Mesenchymal stem cell (in vitro differentiated cells and primary cell): ENCODE measurements around the gene ANKRD36B.
"Not testable (repeated sequence)": the region's sequence is repeated elsewhere in the genome, so short reads cannot be mapped to it uniquely, and the experiment has no call there.

Experiments used
- DNase-seq: peaks from one replicate; pipeline ENCODE4 v3.0.0-alpha.2; 2013
- H2AFZ ChIP-seq: one replicate; pipeline ENCODE4 v1.6.1; 2013; ENCODE audit warnings: low read depth, mild to moderate bottlenecking, control low read depth, inconsistent platforms, low read length, moderate library complexity
- H2AK5ac ChIP-seq: 2 replicates; pipeline ENCODE4 v1.6.1; 2013; ENCODE audit warnings: low read length, moderate library complexity, mild to moderate bottlenecking, inconsistent platforms; ENCODE audit not compliant: severe bottlenecking
- H2BK120ac ChIP-seq: one replicate; pipeline ENCODE4 v1.6.1; 2013; ENCODE audit warnings: low read depth, mild to moderate bottlenecking, inconsistent platforms, low read length, moderate library complexity
- H2BK12ac ChIP-seq, 2 experiments: one replicate each; pipeline ENCODE4 v1.6.1; 2013; ENCODE audit warnings: inconsistent platforms in 2 of 2, low read length in 2 of 2, mild to moderate bottlenecking in 2 of 2, moderate library complexity in 2 of 2, control low read depth in 1 of 2
- H2BK15ac ChIP-seq: one replicate; pipeline ENCODE4 v1.6.1; 2013; ENCODE audit warnings: mild to moderate bottlenecking, low read depth, inconsistent platforms; ENCODE audit not compliant: poor library complexity, severe bottlenecking
- H2BK5ac ChIP-seq: 2 replicates; pipeline ENCODE4 v1.6.1; 2013; ENCODE audit warnings: low read depth, mild to moderate bottlenecking, low read length, control low read depth, inconsistent platforms; ENCODE audit not compliant: poor library complexity, severe bottlenecking
- H3K14ac ChIP-seq, 2 experiments: one replicate each; pipeline ENCODE4 v1.6.1; 2013; ENCODE audit warnings: inconsistent platforms in 2 of 2, low read length in 2 of 2, control low read depth in 1 of 2, mild to moderate bottlenecking in 1 of 2, moderate library complexity in 1 of 2
- H3K18ac ChIP-seq, 2 experiments: one replicate each; pipeline ENCODE4 v1.6.1; 2013; ENCODE audit warnings: inconsistent platforms in 2 of 2, low read length in 2 of 2, control low read depth in 1 of 2, low read depth in 1 of 2, mild to moderate bottlenecking in 1 of 2
- H3K23ac ChIP-seq, 2 experiments: one replicate each; pipeline ENCODE4 v1.6.1; 2013; ENCODE audit warnings: inconsistent platforms in 2 of 2, low read length in 2 of 2, mild to moderate bottlenecking in 2 of 2, moderate library complexity in 2 of 2, control low read depth in 1 of 2
- H3K27ac ChIP-seq: 2 replicates; pipeline ENCODE4 v1.5.1; 2013; ENCODE audit warnings: mild to moderate bottlenecking, moderate library complexity, low read length, control low read depth, inconsistent platforms; ENCODE audit not compliant: poor library complexity, severe bottlenecking
- H3K27me3 ChIP-seq, 2 experiments: 2 replicates each; pipeline versions ENCODE4 v1.6.1 to v1.7.0; 2013; ENCODE audit warnings: low read length in 2 of 2, mild to moderate bottlenecking in 2 of 2, moderate library complexity in 2 of 2, control low read depth in 1 of 2, inconsistent platforms in 1 of 2; ENCODE audit not compliant: control insufficient read depth in 1 of 2, insufficient read depth in 1 of 2
- H3K36me3 ChIP-seq, 2 experiments: 2 replicates each; pipeline versions ENCODE4 v1.6.1 to v1.7.0; 2013; ENCODE audit warnings: low read length in 2 of 2, control low read depth in 1 of 2, inconsistent platforms in 1 of 2, low read depth in 1 of 2, mild to moderate bottlenecking in 1 of 2; ENCODE audit not compliant: insufficient read depth in 2 of 2, control insufficient read depth in 1 of 2
- H3K4ac ChIP-seq, 2 experiments: one replicate each; pipeline ENCODE4 v1.6.1; 2013; ENCODE audit warnings: inconsistent platforms in 2 of 2, low read length in 2 of 2, mild to moderate bottlenecking in 2 of 2, moderate library complexity in 2 of 2, control low read depth in 1 of 2, low read depth in 1 of 2
- H3K4me1 ChIP-seq: 2 replicates; pipeline ENCODE4 v1.6.1; 2013; ENCODE audit warnings: low read depth, low read length, control low read depth; ENCODE audit not compliant: control insufficient read depth, insufficient read depth
- H3K4me2 ChIP-seq: 2 replicates; pipeline ENCODE4 v1.6.1; 2013; ENCODE audit warnings: low read length, mild to moderate bottlenecking, inconsistent platforms; ENCODE audit not compliant: poor library complexity, severe bottlenecking
- H3K4me3 ChIP-seq, 2 experiments: 2 replicates each; pipeline versions ENCODE4 v1.5.1 to v1.7.0; 2013; ENCODE audit warnings: low read length in 2 of 2, mild to moderate bottlenecking in 2 of 2, control low read depth in 1 of 2, low read depth in 1 of 2; ENCODE audit not compliant: insufficient read depth in 1 of 2
- H3K79me1 ChIP-seq: replicated peaks from 2 replicates; pipeline ENCODE4 v1.6.1; 2013; ENCODE audit warnings: mild to moderate bottlenecking, control low read depth, low read length, inconsistent platforms; ENCODE audit not compliant: poor library complexity, severe bottlenecking
- H3K9ac ChIP-seq: 2 replicates; pipeline ENCODE4 v1.7.0; 2013; ENCODE audit warnings: mild to moderate bottlenecking, low read length, moderate library complexity
- H3K9me3 ChIP-seq: 2 replicates; pipeline ENCODE4 v1.7.0; 2013; ENCODE audit warnings: mild to moderate bottlenecking, low read length; ENCODE audit not compliant: control insufficient read depth
- H4K8ac ChIP-seq: one replicate; pipeline ENCODE4 v1.6.1; 2013; ENCODE audit warnings: inconsistent platforms, mild to moderate bottlenecking, low read length, moderate library complexity
- H4K91ac ChIP-seq: one replicate; pipeline ENCODE4 v1.6.1; 2013; ENCODE audit warnings: mild to moderate bottlenecking, low read length, inconsistent platforms
- WGBS: methylation state at CpG from one replicate; pipeline ENCODE4 v1.1.7; 2013; ENCODE audit warnings: mixed read lengths; 5-methylcytosine and 5-hydroxymethylcytosine counted together

ANKRD36B gene

DNA sequence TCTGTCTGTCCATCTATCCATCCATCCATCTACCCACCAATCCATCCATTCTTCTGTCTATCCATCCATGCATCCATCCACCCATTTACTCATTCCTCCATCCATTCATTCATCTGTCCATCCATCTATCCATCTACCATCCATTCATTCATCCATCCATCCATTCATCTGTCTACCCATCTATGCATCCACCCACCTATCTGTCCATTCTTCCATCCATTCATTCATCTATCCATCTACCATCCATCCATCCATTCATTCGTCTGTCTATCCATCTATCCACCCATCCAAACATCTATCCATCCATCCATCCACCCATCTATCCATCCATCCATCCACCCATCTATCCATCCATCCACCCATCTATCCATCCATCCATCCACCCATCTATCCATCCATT lies 30.8 kb upstream of the ANKRD36B start:
- H2AFZ ChIP-seq, H3K18ac ChIP-seq, H3K23ac ChIP-seq, DNase-seq, H3K27me3 ChIP-seq, H3K27ac ChIP-seq, H4K8ac ChIP-seq, H3K79me1 ChIP-seq, H4K91ac ChIP-seq, H3K14ac ChIP-seq, H2BK5ac ChIP-seq, H3K4ac ChIP-seq, H3K4me3 ChIP-seq, H2AK5ac ChIP-seq, H3K9me3 ChIP-seq, H2BK120ac ChIP-seq, H3K9ac ChIP-seq, H2BK12ac ChIP-seq, H3K4me1 ChIP-seq, H2BK15ac ChIP-seq, H3K4me2 ChIP-seq, H3K36me3 ChIP-seq: not testable (repeated sequence)
- no CpG with 5 or more reads among the region's 1 CpG for WGBS

- not testable (repeated sequence) for DNase-seq, H4K91ac ChIP-seq, H3K4me3 ChIP-seq, H3K14ac ChIP-seq, H3K4ac ChIP-seq, H3K27ac ChIP-seq, H2BK5ac ChIP-seq, H3K9me3 ChIP-seq, H3K79me1 ChIP-seq, H4K8ac ChIP-seq, H2BK120ac ChIP-seq, H3K4me2 ChIP-seq, H2AFZ ChIP-seq, H2BK12ac ChIP-seq, H3K27me3 ChIP-seq, H3K9ac ChIP-seq, H3K23ac ChIP-seq, H3K18ac ChIP-seq, H2BK15ac ChIP-seq, H2AK5ac ChIP-seq, H3K36me3 ChIP-seq, H3K4me1 ChIP-seq
- no CpG with 5 or more reads among the region's 14 CpGs for WGBS
Measured at GRCh38 chr2:97618939-97619827, 29.5 kb upstream of the ANKRD36B start.

DNA sequence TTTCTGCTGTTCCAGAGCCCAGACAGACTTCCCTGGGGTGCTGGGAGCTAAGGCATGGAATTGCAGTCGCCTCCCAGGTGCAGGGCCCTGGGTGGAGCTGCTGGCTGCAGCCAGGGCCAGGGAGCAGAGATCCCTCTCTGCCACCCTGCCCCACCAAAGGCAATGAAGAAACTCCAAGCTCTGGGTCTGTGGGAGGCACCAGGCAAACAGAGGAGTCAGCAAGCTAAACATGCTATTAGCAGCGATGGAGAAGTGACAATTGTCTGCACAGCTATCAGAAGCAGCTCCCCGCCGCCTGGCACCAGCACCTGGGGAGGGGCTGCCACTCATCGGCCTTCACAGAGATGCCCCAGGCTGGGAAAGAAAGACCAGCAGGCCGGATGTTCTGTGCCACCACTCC lies 28.2 kb upstream of the ANKRD36B start:
- no peak overlapping the region for H3K27ac ChIP-seq
- no peak overlapping the region for H3K18ac ChIP-seq
- no peak overlapping the region for H3K23ac ChIP-seq
- H2BK12ac ChIP-seq: no peak overlapping the region
- H3K14ac ChIP-seq: no peak overlapping the region
- H3K4ac ChIP-seq: no peak overlapping the region
- H3K27me3 ChIP-seq: no peaks in the 10 kb centered on the region
- no peaks in the 10 kb centered on the region for H3K79me1 ChIP-seq
- H3K9me3 ChIP-seq: no peaks in the 10 kb centered on the region
- H4K91ac ChIP-seq: no peak overlapping the region
- WGBS: no CpG with 5 or more reads among the region's 6 CpGs
- no peak overlapping the region for H2BK5ac ChIP-seq
- H3K4me1 ChIP-seq: no peaks in the 10 kb centered on the region
- H3K36me3 ChIP-seq: no peaks in the 10 kb centered on the region
- H3K9ac ChIP-seq: no peak overlapping the region
- H2AFZ ChIP-seq: no peak overlapping the region
- H3K4me3 ChIP-seq: no peak overlapping the region
- H2BK120ac ChIP-seq: no peak overlapping the region
- H4K8ac ChIP-seq: no peak overlapping the region
- no peak for DNase-seq
- no peak overlapping the region for H2BK15ac ChIP-seq
- H3K4me2 ChIP-seq: no peak overlapping the region
- H2AK5ac ChIP-seq: no peak overlapping the region

DNA sequence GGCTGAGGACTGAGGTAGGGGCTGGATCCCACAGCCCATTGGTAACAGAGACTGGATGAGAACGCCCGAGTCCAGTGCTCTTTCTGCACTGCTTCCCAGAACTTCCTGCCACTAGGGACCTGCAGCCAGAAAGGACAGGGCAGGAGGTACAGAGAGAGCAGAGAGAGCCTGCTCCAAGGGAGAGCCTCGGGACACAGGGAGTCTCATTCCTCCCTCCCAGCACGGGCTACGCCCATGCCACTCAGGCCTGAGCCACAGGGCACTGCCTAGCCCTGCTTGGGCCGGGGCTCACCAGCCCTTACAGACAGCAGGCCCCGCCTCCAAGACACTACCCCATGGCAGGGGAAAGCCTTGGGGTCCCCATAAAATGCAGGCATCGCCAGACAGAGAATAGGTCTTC lies 26.1 kb upstream of the ANKRD36B start:
- not testable (repeated sequence) for H3K18ac ChIP-seq

More for the DNA sequence above, 26.1 kb upstream of the ANKRD36B start:
- not testable (repeated sequence) for H3K4me2 ChIP-seq, H3K9me3 ChIP-seq, H3K4ac ChIP-seq, H2BK5ac ChIP-seq, H3K27me3 ChIP-seq, H4K8ac ChIP-seq, H3K27ac ChIP-seq, H2AFZ ChIP-seq, H3K9ac ChIP-seq, DNase-seq, H3K79me1 ChIP-seq, H2AK5ac ChIP-seq, H2BK120ac ChIP-seq, H3K4me1 ChIP-seq, H3K14ac ChIP-seq, H3K4me3 ChIP-seq, H2BK15ac ChIP-seq, H4K91ac ChIP-seq, H3K36me3 ChIP-seq, H2BK12ac ChIP-seq, H3K23ac ChIP-seq
- WGBS: no CpG with 5 or more reads among the region's 8 CpGs
